Activated CD4-positive, alpha-beta T cell treated with anti-CD3 and anti-CD28 coated beads, Interleukin-2, amount 50 U/mL, for 1 hour (primary cell): ENCODE data around the gene IFT122.
"Not testable (repeated sequence)": the region's sequence is repeated elsewhere in the genome, so short reads cannot be mapped to it uniquely, and the experiment has no call there.

Experiments used
- DNase-seq: peaks from one replicate; pipeline ENCODE4 v3.0.0-alpha.2; 2020

IFT122 gene

GRCh38 chr3:129501630-129502029, 61.6 kb downstream of the IFT122 start:
- DNase-seq: no peak

- DNase-seq: no peak
Observed at GRCh38 chr3:129502641-129503408, 62.8 kb downstream of the IFT122 start.

GRCh38 chr3:129503471-129504291, 63.7 kb downstream of the IFT122 start:
- DNase-seq: no peak

- no peak for DNase-seq
Observed at GRCh38 chr3:129504471-129505100, 64.6 kb downstream of the IFT122 start.

GRCh38 chr3:129505341-129505740, 65.3 kb downstream of the IFT122 start:
- no peak for DNase-seq

GRCh38 chr3:129506231-129506742, 66.3 kb downstream of the IFT122 start:
- no peak for DNase-seq

GRCh38 chr3:129507181-129507831, 67.3 kb downstream of the IFT122 start:
- DNase-seq: no peak

- no peak for DNase-seq
Observed at GRCh38 chr3:129512595-129512994, 72.6 kb downstream of the IFT122 start.

GRCh38 chr3:129513705-129514104, 73.7 kb downstream of the IFT122 start:
- no peak for DNase-seq

GRCh38 chr3:129514110-129514509, 74.1 kb downstream of the IFT122 start:
- no peak for DNase-seq

- no peak for DNase-seq
Observed at GRCh38 chr3:129514563-129514962, 74.5 kb downstream of the IFT122 start.

- DNase-seq: not testable (repeated sequence)
Observed at GRCh38 chr3:129515108-129515820, 75.2 kb downstream of the IFT122 start.

GRCh38 chr3:129515821-129516432, 75.9 kb downstream of the IFT122 start:
- DNase-seq: not testable (repeated sequence)

GRCh38 chr3:129517516-129517915, 77.5 kb downstream of the IFT122 start:
- no peak for DNase-seq

- no peak for DNase-seq
Observed at GRCh38 chr3:129518038-129518561, 78.1 kb downstream of the IFT122 start.

GRCh38 chr3:129518581-129518980, 78.6 kb downstream of the IFT122 start:
- DNase-seq: no peak

- DNase-seq: no peak
Observed at GRCh38 chr3:129519449-129519848, 79.4 kb downstream of the IFT122 start.

GRCh38 chr3:129519896-129520715, 80.1 kb downstream of the IFT122 start:
- no peak for DNase-seq

- no peak for DNase-seq
Observed at GRCh38 chr3:129520960-129521359, 80.9 kb downstream of the IFT122 start.

- DNase-seq: no peak
Observed at GRCh38 chr3:129521611-129522010, 81.6 kb downstream of the IFT122 start.

GRCh38 chr3:129522953-129523352, 82.9 kb downstream of the IFT122 start:
- DNase-seq: no peak
